Hepatocyte (in vitro differentiated cells): ENCODE measurements around the gene POLR2I. TPM values are rescaled to one million over a fixed set of nuclear protein-coding genes. Genes with fewer than 3 reads are reported as not detected.
"Not testable (repeated sequence)": the region's sequence is repeated elsewhere in the genome, so short reads cannot be mapped to it uniquely, and the experiment has no call there.

Source experiments
- DNase-seq: peaks from one replicate; pipeline ENCODE4 v3.0.0-alpha.2; 2016; ENCODE audit warnings: low spot score
- H2AFZ ChIP-seq: fragments of 200-600 bp; sonication (generic); 2 replicates; pipeline ENCODE4 v1.6.0; 2016; ENCODE audit warnings: antibody characterized with exemption, mild to moderate bottlenecking
- H3K27ac ChIP-seq: fragments of 200-600 bp; sonication (generic); 2 replicates; pipeline ENCODE4 v1.5.1; 2016; ENCODE audit warnings: mild to moderate bottlenecking
- H3K27me3 ChIP-seq: fragments of 200-600 bp; sonication (generic); 2 replicates; pipeline ENCODE4 v1.6.1; 2016
- H3K36me3 ChIP-seq: fragments of 200-600 bp; sonication (generic); replicated peaks from 2 replicates; pipeline ENCODE4 v1.5.1; 2016; ENCODE audit warnings: low read depth; ENCODE audit not compliant: insufficient read depth
- H3K4me1 ChIP-seq: fragments of 200-600 bp; sonication (generic); 2 replicates; pipeline ENCODE4 v1.5.1; 2016; ENCODE audit warnings: mild to moderate bottlenecking, moderate library complexity; ENCODE audit not compliant: insufficient read depth
- H3K4me2 ChIP-seq: fragments of 200-600 bp; sonication (generic); 2 replicates; pipeline ENCODE4 v1.6.0; 2016
- H3K4me3 ChIP-seq: fragments of 200-600 bp; sonication (generic); 2 replicates; pipeline ENCODE4 v1.5.1; 2016; ENCODE audit warnings: mild to moderate bottlenecking
- H3K79me2 ChIP-seq: fragments of 200-600 bp; sonication (generic); 2 replicates; pipeline ENCODE4 v1.6.0; 2017; ENCODE audit warnings: mild to moderate bottlenecking
- H3K9me2 ChIP-seq: fragments of 200-600 bp; sonication (generic); replicated peaks from 2 replicates; pipeline ENCODE4 v1.6.0; 2017; ENCODE audit warnings: mild to moderate bottlenecking; ENCODE audit not compliant: insufficient read depth
- H3K9me3 ChIP-seq: fragments of 200-600 bp; sonication (generic); 2 replicates; pipeline ENCODE4 v1.5.1; 2016; ENCODE audit warnings: low read depth, mild to moderate bottlenecking
- H4K20me1 ChIP-seq: fragments of 200-600 bp; sonication (generic); 2 replicates; pipeline ENCODE4 v1.6.0; 2016; ENCODE audit warnings: mild to moderate bottlenecking; ENCODE audit not compliant: insufficient read depth, poor library complexity, severe bottlenecking
- CTCF ChIP-seq: fragments of 200-600 bp; sonication (generic); IDR thresholded peaks from 2 replicates; pipeline ENCODE4 v1.5.1; 2016; ENCODE audit warnings: antibody characterized with exemption, mild to moderate bottlenecking; ENCODE audit not compliant: poor library complexity
- EZH2 ChIP-seq: fragments of 200-600 bp; sonication (generic); IDR thresholded peaks from 2 replicates; pipeline ENCODE4 v1.6.1; 2016; ENCODE audit warnings: antibody characterized with exemption, mild to moderate bottlenecking, borderline replicate concordance
- EZH2phosphoT487 ChIP-seq: fragments of 200-600 bp; sonication (generic); IDR thresholded peaks from one replicate; pipeline ENCODE4 v1.6.1; 2018; ENCODE audit warnings: antibody characterized with exemption, mild to moderate bottlenecking, low read depth, moderate library complexity; ENCODE audit not compliant: unreplicated experiment, severe bottlenecking
- WGBS: methylation state at CpG from one replicate; pipeline ENCODE4 v1.1.6; 2016; ENCODE audit warnings: low lambda C conversion rate; ENCODE audit errors: missing lambda C conversion rate; 5-methylcytosine and 5-hydroxymethylcytosine counted together
- polyA plus RNA-seq: library from polyadenylated mRNA; unstranded; fragments of >200 nt; fragmentation: Nextera tagmentation; extraction: Ambion mirVana; gene quantifications from 2 replicates; pipeline ENCODE4 v1.2.1, GENCODE V29; 2016
- total RNA-seq: library from RNA; depleted of rRNA; stranded (reverse); fragments of >200 nt; gene quantifications from 2 replicates; pipeline ENCODE4 v1.2.3, GENCODE V29; 2014

The POLR2I gene
- total and polyA plus RNA-seq, 2 experiments from 2014 or later, result 19.3 to 115 TPM

DNA sequence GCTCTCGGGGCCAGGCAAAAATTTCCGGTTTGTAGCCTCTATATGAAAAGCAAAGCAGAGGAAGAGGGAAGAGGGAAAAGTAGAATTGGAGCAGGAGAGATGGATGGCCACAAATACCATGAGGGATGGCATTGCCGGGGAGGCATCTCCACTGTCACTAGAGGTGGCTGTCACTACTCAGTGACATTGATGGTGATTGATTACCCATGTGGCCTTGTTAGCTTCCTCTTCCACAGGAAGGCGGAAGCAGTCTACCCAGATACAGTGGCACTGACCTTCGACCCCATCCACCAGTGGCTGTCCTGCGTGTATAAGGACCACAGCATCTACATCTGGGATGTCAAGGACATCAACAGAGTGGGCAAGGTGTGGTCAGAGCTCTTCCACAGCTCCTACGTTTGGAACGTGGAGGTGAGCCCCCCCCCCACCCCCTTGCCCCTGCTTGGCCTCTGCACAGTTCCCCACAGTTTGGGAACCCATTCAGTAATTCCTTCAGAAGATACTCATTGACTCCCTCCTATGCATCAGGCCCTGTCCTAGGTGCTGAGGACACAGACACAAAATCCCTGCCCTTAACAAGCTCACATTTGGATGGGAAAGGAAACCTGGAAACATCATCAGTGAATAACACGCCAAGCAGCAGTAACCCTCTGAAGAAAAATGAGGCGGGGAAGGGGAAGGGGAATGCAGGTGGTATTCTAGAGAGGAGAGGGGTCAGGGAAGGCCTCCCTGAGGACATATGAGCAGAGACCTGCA lies 41.4 kb downstream of the POLR2I start:
- Histone ChIP-seq H3K27me3 (no peaks in the 10 kb centered on the region), H3K79me2 (no peaks in the 10 kb centered on the region), H3K4me2 (no peak overlapping the region), H3K9me3 (no peaks in the 10 kb centered on the region), H4K20me1 (no peaks in the 10 kb centered on the region), H3K4me3 (no peak overlapping the region), H3K36me3 (no peaks in the 10 kb centered on the region), H2AFZ (no peak overlapping the region), H3K27ac (no peak overlapping the region), H3K9me2 (no peaks in the 10 kb centered on the region), H3K4me1 (no peaks in the 10 kb centered on the region)
- no peak for DNase-seq
- TF ChIP-seq EZH2 (no peak), CTCF (no peak), EZH2phosphoT487 (no peak)
- 85% methylated on average over 10 of the region's 10 CpGs for WGBS

GRCh38 chr19:36072081-36072480 lies 42.6 kb downstream of the POLR2I start:
- Histone ChIP-seq H3K4me1 (no peaks in the 10 kb centered on the region), H3K27ac (no peak overlapping the region), H3K9me3 (no peaks in the 10 kb centered on the region), H3K9me2 (no peaks in the 10 kb centered on the region), H3K27me3 (no peaks in the 10 kb centered on the region), H4K20me1 (no peaks in the 10 kb centered on the region), H3K4me3 (no peak overlapping the region), H3K4me2 (no peak overlapping the region), H2AFZ (no peak overlapping the region), H3K79me2 (no peaks in the 10 kb centered on the region), H3K36me3 (no peaks in the 10 kb centered on the region)
- no peak for TF ChIP-seq CTCF
- TF ChIP-seq EZH2phosphoT487, result no peak
- TF ChIP-seq EZH2, result no peak
- DNase-seq, result no peak
- 88% methylated on average over 8 of the region's 8 CpGs for WGBS

GRCh38 chr19:36068810-36069499 lies 45.7 kb downstream of the POLR2I start:
- H3K79me2 ChIP-seq, H3K27ac ChIP-seq, H3K9me3 ChIP-seq, H3K36me3 ChIP-seq, H3K4me1 ChIP-seq, H3K27me3 ChIP-seq, H3K9me2 ChIP-seq, H4K20me1 ChIP-seq, H2AFZ ChIP-seq, DNase-seq, H3K4me3 ChIP-seq, H3K4me2 ChIP-seq: not testable (repeated sequence)
- WGBS, result 100% methylated on average over 2 of the region's 57 CpGs

DNA sequence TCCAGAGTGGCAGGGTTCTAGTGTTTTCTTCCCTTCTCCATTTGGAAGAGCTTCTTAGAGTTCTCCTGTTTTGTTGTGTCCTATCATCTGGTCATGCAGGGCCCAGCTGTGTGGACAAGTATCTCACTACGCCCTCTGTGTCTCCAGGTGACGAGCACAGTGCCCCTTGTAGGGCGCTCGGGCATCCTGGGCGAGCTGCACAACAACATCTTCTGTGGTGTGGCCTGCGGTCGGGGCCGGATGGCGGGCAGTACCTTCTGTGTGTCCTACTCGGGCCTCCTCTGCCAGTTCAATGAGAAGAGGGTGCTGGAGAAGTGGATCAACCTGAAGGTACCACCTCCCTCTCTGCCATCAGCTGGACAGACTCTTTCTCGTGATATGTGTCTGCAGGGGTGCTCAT lies 47.0 kb downstream of the POLR2I start:
- Histone ChIP-seq H3K4me3 (no peak overlapping the region), H3K79me2 (no peaks in the 10 kb centered on the region), H3K4me1 (no peaks in the 10 kb centered on the region), H3K36me3 (no peaks in the 10 kb centered on the region), H3K9me2 (no peaks in the 10 kb centered on the region), H4K20me1 (no peaks in the 10 kb centered on the region), H2AFZ (no peak overlapping the region), H3K9me3 (no peaks in the 10 kb centered on the region), H3K4me2 (no peak overlapping the region), H3K27me3 (no peaks in the 10 kb centered on the region), H3K27ac (no peak overlapping the region)
- TF ChIP-seq EZH2, result no peak
- no peak for TF ChIP-seq EZH2phosphoT487
- no peak for TF ChIP-seq CTCF
- WGBS, result 87% methylated on average over 11 of the region's 11 CpGs
- DNase-seq, result no peak
